Breast epithelium (tissue), 3 donors: ENCODE results near the gene ST3GAL6.

ENCODE experiments used
- POLR2A ChIP-seq: fragments of 450-650 bp; IDR thresholded peaks from one replicate; pipeline ENCODE4 v1.6.1; 2016; ENCODE audit warnings: antibody characterized with exemption, mild to moderate bottlenecking, moderate library complexity
- POLR2AphosphoS5 ChIP-seq, 3 donors: sonication (generic); formaldehyde crosslinking; IDR thresholded peaks; one replicate each; pipeline ENCODE4 v1.6.1; 2017; ENCODE audit warnings: antibody characterized with exemption in 3 of 3
- TF ChIP-seq, protein P1 (sequence below), 3 donors: fragments of 450-650 bp; IDR thresholded peaks; one replicate each; pipeline ENCODE4 v1.5.1; 2016 to 2017; ENCODE audit warnings: antibody characterized with exemption in 3 of 3, mild to moderate bottlenecking in 3 of 3, moderate library complexity in 3 of 3

DNA sequence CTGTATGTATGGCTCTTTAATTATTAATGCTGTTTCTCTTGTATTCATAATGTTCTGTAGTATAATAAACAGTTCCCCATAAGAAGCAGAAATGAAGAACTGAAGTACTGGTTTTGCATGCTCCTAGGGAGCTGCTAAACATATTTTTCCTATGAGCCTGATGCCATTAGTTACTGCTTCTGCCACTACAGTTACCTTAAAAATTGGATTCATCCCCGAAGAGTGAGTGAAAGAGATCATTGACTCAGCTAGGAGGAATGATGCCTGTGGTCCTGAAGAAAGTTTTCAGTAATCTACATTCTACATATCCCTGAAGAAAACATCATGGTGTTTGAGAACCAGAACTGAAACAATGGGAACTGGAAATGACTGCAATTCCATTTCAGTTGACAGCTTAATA, 37.1 kb upstream of the ST3GAL6 start:
- TF ChIP-seq, protein P1, sequence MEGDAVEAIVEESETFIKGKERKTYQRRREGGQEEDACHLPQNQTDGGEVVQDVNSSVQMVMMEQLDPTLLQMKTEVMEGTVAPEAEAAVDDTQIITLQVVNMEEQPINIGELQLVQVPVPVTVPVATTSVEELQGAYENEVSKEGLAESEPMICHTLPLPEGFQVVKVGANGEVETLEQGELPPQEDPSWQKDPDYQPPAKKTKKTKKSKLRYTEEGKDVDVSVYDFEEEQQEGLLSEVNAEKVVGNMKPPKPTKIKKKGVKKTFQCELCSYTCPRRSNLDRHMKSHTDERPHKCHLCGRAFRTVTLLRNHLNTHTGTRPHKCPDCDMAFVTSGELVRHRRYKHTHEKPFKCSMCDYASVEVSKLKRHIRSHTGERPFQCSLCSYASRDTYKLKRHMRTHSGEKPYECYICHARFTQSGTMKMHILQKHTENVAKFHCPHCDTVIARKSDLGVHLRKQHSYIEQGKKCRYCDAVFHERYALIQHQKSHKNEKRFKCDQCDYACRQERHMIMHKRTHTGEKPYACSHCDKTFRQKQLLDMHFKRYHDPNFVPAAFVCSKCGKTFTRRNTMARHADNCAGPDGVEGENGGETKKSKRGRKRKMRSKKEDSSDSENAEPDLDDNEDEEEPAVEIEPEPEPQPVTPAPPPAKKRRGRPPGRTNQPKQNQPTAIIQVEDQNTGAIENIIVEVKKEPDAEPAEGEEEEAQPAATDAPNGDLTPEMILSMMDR (IDR thresholded peaks at IDR 0.05) = no peak
- TF ChIP-seq POLR2A = no peak
- no peak for TF ChIP-seq POLR2AphosphoS5 (IDR thresholded peaks at IDR 0.05)
